Stimulated activated CD8-positive, alpha-beta memory T cell treated with anti-CD3 and anti-CD28 coated beads, Interleukin-4, amount 100 ng/mL, for 48 hours (primary cell): ENCODE results near the gene PIGU.
A peak's percentile ranks its signal among the peaks of the same experiment; 100 is the strongest.
"Not testable (repeated sequence)": the region's sequence is repeated elsewhere in the genome, so short reads cannot be mapped to it uniquely, and the experiment has no call there.

Experiments
- DNase-seq: peaks from one replicate; pipeline ENCODE4 v3.0.0-alpha.2; 2020

The PIGU gene

DNA sequence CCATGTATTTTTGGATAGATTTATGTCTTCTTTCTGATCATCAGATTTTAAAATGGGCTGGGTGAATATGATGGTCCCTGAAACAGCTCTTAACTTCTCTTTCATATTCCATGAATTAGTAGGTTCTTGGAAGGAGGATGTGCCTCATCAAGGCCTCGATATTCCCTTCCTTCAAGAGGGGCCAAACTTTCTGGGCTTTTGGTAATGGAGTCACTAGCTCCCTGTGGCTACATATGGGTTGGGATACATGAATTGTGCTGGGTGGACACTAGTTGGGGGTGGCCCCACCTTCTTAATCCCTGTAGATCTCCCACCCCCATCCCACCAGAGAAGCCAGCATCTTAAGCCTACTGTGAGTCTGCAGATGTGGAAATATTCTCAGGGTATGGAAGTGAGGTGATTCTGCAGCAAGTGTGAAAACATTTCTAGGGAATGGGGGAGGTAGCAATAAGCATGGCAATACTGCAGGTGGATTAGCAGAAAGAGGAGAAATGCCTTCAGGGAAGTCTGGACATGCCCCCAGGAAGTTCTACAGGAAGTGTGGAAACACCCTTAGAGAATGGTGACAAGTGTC, 29.5 kb upstream of the PIGU start:
- DNase-seq, result no peak

DNA sequence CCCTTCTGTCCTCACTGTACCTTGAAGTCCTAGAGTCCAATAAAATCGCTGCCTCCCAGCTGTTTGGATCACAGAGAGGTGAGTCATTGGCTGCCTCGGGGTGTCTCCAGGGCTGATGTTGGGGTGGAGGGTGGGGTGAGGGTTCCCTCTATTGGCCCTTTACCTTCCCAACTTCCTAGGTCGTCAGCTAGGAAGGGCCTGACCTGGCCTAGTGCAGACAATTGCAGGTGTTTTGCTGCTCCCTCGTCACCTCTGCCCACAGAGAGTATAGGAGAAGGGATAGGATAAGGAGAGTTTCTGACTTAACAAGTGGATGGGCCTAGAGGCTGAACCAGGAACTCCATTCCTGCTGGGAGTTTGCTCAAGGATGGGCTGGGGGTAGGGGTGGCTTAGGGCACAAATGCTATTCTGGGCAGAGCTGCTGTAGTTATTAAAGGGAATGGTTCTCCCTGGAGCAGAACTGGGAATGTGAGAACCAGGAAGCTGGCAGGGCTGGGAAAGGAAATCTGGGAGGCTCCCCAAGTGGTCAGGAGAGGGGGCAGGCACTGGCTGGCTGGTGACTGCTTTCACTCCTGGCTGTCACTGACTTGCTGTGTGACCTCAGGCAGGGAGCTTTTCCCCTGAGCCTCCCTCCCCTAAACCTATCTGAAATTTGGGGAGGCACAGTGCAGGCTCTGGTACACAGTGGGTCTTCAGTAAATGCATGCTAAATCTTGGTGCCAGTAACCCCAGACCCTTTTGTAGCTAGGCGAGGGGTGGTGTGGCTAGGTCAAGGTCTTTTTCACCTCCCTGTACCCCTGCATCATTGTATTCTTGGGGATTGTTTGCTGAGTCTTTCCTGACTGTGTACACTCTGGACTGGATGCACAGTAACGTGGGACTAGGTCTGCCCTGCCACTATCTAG, 28.8 kb upstream of the PIGU start:
- DNase-seq, result peak; percentile 31

DNA sequence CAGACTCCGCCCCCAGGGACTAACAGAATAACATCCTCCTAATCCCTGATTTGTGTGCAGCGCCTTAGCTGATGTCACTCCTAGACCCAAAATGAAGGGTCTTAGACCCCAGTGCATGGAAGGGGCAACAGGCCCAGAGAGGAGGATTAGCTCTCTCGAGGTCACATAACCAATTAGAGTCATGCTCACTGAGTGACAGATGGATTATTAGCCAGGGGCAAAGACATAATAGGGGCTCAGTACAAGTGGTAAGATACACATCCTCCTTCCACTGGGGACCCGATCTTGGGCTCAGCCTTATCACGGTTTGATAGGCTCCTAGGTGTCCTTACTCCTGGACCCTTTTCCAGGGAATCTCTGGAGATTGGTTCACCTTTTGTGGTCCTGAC, 28.1 kb upstream of the PIGU start:
- DNase-seq, result no peak

DNA sequence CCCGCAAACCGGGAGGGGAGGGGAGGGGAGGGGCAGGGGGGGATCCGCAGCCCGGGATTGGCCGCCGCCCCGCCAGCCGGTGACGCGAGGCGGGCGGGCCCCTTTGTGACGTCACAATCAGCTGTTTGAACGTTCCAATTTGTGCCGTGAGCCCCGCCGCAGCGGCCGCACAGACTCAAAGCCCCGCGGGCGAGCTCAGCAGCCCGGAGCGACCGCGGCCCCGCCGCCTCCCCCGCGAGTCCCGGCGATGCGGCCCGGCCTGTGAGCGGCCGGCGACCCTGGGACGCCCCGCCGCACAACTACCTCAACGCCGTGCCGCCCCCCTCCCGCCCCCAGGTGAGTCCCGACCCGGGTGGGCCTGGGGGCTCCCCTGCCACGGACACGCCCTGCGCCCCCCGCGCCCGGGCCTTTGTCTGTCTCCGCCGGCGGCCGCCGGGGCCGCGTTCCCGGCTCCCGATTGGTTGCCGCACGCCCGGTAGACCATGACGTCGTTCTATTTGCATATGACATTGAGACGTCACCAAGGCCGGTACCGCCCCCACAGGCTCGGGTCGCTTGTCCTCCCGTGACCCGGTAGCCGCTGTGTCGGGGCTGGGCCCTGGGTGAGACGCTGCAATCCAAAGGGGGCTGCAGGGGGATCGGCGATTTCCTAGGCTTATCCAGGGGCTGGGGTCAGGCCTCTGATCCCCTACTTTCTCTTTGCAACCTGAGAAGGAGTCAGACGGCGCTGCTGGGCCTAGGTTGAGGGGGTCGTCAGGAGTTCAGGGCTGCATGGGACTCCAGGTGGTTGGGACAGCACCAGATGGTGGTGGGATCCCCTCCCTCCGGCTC, 27.5 kb upstream of the PIGU start, which contains the start of gene TP53INP2:
TSS of gene TP53INP2 (plus strand) at position 168 of the 831 bp plus-strand sequence. CDS start 4,396 bp downstream, outside the sequence.
- DNase-seq, result peak; percentile 88

DNA sequence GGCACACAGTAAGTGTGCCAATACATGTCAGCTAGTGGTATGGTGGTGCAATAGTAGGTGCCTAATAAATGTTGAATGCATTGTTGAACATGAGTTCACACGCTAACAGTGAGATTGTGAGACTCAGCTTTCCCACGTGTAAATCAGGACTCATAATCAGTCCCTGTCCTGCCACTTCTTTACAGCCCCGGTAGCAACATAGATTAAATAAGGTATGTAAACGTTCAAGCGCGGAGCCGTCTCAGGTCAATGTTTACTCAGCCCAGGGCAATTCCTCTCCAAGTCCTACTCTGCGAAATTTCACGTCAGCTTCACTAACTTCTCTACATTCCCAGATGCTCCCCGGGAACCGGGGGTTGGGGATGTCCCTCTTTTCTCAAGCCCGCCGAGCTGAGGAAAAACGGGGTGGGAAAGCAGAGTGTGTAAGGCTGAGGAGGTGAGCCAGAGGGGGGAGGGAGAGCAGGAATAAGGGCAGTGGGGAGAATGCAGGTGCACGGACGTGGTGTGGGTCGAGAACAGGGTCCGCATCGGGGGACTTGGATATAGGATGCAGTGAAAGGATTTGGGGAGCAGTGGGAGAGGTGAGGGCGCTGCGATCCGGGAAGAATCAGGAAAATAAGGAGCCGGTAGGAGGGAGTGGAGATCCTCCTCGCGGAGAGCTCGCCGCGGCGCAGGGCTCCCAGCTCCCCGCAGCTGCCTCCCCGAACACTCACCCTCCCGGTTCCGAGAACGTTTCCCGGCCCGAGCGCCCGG, 26.7 kb upstream of the PIGU start:
- DNase-seq, result peak; percentile 35

DNA sequence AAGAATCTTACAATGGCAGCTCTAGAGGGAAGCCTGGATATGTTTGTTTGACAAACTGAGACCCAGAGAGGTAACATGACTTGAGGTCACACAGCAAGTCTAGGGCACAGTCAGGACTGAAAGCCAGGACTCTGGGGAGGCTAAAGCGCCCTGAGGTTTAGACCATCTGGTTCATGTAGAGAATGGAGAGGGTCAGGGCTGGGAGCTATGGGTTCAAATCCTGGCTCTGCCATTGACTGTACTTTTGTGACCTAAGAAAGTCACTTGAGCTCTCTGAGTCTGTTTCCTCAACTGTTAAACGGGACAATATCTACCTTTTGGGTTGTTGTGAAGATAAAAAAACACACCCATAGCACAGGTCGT, 26.1 kb upstream of the PIGU start:
- no peak for DNase-seq

DNA sequence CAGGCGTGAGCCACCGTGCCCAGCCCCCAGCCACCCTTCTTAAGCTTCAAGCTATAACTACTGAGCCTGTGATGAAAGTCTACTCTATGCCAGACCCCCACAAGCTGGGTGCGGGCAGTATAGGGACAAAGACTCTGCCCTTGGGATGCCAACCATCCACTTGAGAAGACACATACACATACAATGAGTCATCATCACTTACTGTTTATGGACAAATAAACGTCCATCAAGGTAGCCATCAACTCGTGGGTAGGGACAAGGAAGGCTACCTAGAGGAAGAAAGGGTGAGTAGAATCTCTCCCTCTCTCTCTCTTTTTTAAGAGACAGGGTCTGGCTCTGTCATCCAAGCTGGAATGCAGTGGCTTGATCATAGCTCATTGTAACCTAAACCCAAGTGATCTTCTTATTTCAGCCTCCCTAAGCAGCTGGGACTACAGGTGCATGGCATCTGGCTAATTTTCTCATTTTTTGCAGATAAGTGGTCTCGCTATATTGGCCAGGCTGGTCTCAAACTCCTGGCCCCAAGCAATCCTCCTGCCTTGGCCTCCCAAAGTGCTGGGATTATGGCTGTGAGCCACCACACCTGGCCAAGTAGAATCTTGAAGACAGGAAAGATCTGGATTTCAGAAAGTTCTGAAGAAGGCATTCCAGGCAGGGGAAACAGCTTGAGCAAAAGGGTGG, 24.7 kb upstream of the PIGU start:
- no peak for DNase-seq

DNA sequence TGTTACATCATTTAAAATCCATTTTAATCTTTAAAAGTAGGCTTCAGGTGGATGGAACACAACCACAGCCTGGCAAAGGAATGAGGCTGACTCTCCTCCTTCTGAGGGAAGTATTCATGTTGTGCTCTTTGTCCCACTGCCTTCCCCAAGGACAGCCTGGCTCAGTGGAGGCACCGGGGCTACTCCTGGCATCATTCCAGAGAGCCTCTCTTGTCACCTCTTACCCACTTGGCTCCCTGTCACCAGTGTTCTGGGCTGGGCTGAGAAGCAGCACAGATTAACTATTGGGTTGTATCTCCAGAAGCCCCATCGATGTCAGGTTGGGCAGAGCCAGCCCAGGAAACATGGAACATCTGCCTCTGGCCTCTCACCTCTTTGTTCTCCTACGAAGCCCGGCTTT, 16.5 kb upstream of the PIGU start:
- DNase-seq, result no peak

DNA sequence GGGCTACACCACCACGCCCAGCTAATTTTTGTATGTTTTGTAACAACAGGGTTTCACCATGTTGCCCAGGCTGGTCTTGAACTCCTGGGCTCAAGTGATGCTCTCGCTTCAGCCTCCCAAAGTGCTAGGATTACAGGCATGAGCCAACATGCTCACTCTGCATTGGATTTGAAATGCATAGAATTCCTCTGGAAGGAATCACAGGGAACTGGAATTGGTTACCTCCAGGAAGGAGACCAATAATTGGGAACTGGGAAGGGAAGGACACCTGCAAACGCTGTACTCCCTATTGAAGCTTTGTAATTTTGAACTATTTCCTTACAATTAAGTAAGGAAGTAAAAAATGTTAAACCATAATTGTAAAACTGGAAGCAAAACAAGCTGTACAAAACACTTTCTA, 14.9 kb upstream of the PIGU start:
- DNase-seq, result no peak

DNA sequence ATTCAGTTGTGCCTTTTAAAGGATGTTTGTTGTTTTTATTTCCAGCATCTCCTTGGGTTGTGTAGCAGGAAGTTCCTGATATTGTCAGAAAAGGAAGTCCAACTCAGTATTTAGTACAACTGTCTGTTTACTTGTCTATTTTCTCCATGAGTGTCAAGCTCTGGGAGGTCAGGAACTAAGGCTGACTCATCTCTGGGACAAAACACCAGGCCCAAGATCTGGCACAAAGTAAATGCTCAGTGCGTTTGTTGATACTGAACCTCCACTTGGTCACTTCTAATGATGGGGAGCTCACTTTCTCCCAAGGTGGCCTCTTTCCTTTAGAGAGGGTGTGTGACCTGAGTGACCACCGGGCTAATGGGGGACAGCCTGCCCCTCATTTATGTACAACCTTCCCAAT, 12.6 kb upstream of the PIGU start:
- no peak for DNase-seq

DNA sequence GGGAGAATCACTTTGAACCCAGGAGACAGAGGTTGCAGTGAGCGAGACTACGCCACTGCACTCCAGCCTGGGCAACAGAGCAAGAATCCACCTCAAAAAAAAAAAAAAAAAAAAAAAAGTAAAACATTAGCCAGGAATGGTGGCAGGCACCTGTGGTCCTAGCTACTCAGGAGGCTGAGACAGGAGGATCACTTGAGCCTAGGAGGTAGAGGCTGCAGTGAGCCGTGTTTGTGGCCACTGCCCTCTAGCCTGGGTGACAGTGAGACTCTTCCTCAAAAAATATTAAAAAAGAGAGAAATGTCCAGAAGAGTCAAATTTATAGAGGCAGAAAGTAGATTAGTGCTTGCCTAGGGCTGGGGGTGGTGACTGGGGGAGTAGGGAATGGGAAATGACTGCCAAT, 6.8 kb upstream of the PIGU start:
- no peak for DNase-seq

DNA sequence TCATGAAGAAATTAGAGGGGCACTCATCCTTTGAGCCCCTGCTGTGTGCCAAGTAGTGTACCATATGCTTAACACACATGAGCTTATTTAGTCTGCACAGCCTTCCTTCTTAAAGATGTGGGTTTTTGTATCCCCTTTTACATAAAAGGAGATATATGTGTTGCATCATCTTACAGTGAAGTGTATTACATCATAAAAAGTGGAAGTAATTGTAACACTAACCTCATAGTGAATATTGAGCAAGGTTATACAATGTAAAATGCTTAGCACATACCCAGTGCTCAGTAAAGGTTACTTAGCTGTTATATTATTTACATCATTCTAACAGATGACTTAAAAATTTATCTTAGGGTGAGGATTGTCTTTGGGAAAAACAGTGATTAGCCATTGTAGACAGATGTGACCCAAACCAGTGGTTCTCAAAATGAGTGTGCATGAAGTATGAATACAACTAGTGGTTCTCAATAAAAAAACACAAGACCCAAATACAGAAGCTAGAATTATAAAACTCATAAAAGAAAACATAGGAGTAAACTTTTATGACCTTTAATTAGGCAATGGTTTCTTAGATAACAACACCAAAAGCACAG, 3.8 kb upstream of the PIGU start:
- DNase-seq, result no peak

DNA sequence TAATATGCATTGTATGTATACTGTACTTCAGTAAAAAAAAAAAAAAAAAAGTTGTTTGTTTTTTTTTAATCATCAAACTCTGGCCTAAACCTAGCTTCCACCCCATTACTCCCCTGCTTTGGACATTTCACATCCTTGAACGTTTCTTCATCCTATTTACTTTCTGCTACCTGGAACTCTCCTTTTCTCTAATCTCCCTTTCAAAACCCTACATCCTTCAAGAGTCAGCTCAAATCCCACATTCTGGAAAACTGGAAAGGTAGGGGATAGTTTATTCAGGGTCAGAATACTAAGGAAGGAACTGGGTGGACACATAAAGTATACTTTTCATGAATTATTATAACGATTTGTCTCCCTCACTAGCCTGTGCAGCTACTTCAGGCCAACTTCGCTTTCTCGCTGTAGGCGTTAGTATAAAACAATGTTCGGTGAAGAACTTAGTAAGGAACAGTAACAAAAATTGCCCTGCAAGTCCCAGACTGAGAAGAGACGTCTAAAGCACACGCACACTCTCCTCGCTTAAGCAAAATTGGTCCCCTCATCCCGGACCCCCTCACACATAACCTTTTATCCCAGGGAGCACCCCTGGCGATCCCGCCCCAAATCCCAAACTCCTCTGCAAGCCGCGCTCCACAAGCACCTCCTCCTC, 775 bp downstream of the PIGU start:
- no peak for DNase-seq

DNA sequence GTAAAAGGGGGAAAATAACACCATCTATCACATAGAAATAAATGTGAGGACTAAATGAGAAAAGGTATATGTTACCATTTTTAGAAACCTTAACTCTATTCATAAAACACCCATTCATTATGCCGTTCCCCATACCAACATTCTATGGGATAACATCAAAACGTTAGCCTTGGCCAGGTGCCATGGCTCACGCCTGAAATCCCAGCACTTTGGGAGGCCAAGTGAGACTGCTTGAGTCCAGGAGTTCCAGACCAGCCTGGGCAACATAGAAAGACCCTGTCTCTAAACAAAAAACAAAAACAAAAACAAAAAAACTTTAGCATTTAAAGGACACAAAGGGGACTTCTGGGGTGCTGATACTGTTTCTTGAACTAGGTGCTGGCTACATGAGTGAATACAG, 1.3 kb downstream of the PIGU start:
- DNase-seq, result no peak

DNA sequence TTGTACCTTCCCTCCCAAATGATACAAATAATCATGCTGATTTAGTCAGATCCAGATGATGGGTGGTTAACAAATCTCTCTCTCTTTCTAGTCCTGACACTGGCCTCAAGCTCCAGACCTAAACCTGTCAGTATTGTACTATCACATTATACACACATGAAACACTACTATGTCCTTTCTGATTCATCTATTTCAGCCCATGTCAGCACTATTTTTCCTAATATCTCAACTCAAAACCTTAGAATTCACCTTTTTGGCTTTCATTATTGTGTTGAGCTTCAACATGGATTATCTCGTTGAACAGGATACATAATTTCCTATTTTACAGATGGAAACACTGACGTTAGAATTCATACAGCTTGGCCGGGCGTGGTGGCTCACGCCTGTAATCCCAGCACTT, 3.5 kb downstream of the PIGU start:
- DNase-seq, result no peak

DNA sequence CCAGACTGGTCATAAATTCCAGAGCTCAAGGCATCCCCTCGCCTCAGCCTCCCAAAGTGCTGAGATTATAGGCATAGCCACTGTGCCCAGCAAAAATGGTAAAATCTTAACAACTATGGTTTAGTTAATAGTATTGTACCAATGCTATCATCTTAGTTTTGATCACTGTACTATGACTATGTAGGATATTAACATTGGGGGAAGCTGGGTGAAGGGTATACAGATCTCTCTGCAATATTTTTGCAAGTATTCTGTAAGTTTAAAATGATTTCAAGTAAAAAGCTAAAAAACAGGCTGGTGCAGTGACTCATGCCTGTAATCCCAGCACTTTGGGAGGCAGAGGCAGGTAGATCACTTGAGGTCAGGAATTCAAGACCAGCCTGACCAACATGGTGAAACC, 7.8 kb downstream of the PIGU start:
- DNase-seq, result no peak

DNA sequence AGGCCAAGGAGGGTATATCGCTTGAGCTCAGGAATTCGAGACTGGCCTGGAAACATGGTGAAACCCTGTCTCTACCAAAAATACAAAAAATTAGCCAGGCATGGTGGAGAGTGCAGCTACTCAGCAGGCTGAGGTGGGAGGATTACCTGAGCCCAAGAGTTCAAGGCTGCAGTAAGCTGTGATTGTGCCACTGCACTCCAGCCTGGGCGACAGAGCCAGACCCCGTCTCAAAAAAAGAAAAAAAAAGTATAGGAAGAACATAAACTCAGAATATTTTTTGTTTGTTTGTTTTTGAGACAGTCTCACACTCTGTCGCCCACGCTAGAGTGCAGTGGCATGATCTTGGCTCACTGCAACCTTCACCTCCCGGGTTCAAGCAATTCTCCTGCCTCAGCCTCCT, 12.1 kb downstream of the PIGU start:
- DNase-seq, result not testable (repeated sequence)

DNA sequence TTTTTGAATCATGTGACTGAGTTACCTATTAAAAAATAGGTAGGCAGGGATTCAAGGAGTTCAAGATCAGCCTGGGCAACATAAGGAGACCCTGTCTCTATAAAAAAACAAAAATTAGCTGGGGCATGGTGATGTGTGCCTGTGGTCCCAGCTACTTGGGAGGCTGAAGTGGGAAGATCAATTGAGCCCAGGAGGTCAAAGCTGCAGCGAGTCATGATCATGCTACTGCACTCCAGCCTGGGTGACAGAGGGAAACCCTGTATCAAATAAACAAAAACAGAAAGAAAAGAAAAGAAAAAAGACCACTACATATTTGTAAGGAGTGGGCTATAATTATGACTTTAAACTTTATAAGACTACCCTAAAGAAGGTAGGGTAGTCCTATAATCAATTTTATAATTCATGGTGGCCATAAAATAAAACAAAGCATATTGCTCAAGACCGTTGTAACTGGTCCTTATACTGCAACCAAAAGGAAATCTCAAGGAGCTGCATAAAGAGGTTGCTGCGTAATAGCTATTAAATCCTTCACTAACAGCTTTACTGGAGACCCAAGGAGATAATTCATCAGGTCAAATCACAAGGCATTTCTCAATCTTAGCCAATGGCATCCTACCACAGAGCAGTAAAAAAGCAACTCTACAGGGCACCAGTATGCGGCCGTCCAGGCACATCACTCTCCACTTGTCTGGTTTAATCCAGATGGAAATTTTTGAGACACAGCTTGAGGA, 13.5 kb downstream of the PIGU start:
- DNase-seq, result no peak

DNA sequence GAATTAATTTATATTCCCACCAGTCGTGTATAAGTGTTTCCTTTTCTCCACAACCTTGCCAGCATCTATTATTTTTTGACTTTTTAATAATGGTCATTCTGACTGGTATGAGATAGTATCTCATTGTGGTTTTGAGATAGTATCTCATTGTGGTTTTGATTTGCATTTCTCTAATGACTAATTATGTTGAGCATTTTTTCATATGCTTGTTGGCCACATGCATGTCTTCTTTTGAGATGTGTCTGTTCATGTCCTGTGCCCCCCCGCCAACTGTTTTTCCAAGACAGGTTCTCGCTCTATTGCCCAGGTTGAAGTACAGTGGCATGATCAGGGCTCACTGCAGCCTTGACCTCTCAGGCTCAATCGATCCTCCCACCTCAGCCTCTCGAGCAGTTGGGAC, 15.1 kb downstream of the PIGU start:
- not testable (repeated sequence) for DNase-seq

DNA sequence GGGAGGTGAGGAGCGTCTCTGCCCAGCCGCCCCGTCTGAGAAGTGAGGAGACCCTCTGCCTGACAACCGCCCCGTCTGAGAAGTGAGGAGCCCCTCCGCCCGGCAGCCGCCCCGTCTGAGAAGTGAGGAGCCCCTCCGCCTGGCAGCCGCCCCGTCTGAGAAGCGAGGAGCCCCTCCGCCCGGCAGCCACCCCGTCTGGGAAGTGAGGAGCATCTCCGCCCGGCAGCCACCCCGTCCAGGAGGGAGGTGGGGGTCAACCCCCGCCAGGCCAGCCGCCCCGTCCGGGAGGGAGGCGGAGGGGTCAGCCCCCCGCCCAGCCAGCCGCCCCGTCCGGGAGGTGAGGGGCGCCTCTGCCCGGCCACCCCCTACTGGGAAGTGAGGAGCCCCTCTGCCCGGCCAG, 18.2 kb downstream of the PIGU start:
- not testable (repeated sequence) for DNase-seq
